Neural progenitor cell (in vitro differentiated cells): ENCODE measurements around the gene FAM204A. TPM values are rescaled to one million over a fixed set of nuclear protein-coding genes. Genes with fewer than 3 reads are reported as not detected.

Experiments
- DNase-seq: peaks from one replicate; pipeline ENCODE4 v3.0.0-alpha.2; 2016; ENCODE audit warnings: low spot score
- H2AFZ ChIP-seq: fragments of 200-600 bp; sonication (generic); replicated peaks from 2 replicates; pipeline ENCODE4 v1.6.1; 2016; ENCODE audit warnings: antibody characterized with exemption
- H3F3A ChIP-seq: fragments of 200-600 bp; sonication (generic); 2 replicates; pipeline ENCODE4 v1.6.1; 2016; ENCODE audit warnings: antibody characterized with exemption, low read depth
- H3K27ac ChIP-seq: fragments of 200-600 bp; sonication (generic); 2 replicates; pipeline ENCODE4 v1.5.1; 2016; ENCODE audit warnings: mild to moderate bottlenecking
- H3K27me3 ChIP-seq: fragments of 200-600 bp; sonication (generic); 2 replicates; pipeline ENCODE4 v1.6.1; 2016; ENCODE audit warnings: mild to moderate bottlenecking, moderate library complexity
- H3K36me3 ChIP-seq: fragments of 200-600 bp; sonication (generic); 2 replicates; pipeline ENCODE4 v1.5.1; 2016
- H3K4me1 ChIP-seq: fragments of 200-600 bp; sonication (generic); 2 replicates; pipeline ENCODE4 v1.6.1; 2016; ENCODE audit warnings: mixed run types
- H3K4me2 ChIP-seq: fragments of 200-600 bp; sonication (generic); 2 replicates; pipeline ENCODE4 v1.6.1; 2016
- H3K4me3 ChIP-seq: fragments of 200-600 bp; sonication (generic); 2 replicates; pipeline ENCODE4 v1.5.1; 2016
- H3K79me2 ChIP-seq: fragments of 200-600 bp; sonication (generic); 2 replicates; pipeline ENCODE4 v1.6.1; 2016; ENCODE audit warnings: low read depth
- H3K9ac ChIP-seq: fragments of 200-600 bp; sonication (generic); 2 replicates; pipeline ENCODE4 v1.6.1; 2016
- H3K9me3 ChIP-seq: fragments of 200-600 bp; sonication (generic); 2 replicates; pipeline ENCODE4 v1.5.1; 2016; ENCODE audit warnings: low read depth
- H4K20me1 ChIP-seq: fragments of 200-600 bp; sonication (generic); 2 replicates; pipeline ENCODE4 v1.6.1; 2016; ENCODE audit warnings: low read depth
- H3K27ac Mint-ChIP-seq: 3 replicates; pipeline ENCODE4 v1.8.0; 2021; ENCODE audit warnings: mixed read lengths
- H3K27me3 Mint-ChIP-seq: 2 replicates; pipeline ENCODE4 v1.8.0; 2022; ENCODE audit warnings: low read depth, mild to moderate bottlenecking, inconsistent platforms, moderate library complexity, mixed read lengths; ENCODE audit not compliant: insufficient read depth
- H3K36me3 Mint-ChIP-seq: 3 replicates; pipeline ENCODE4 v1.8.0; 2021; ENCODE audit warnings: mixed read lengths
- H3K4me1 Mint-ChIP-seq: 3 replicates; pipeline ENCODE4 v1.8.0; 2021; ENCODE audit warnings: mixed read lengths
- H3K4me3 Mint-ChIP-seq: 3 replicates; pipeline ENCODE4 v1.8.0; 2021; ENCODE audit warnings: mild to moderate bottlenecking, moderate library complexity, mixed read lengths
- H3K9me3 Mint-ChIP-seq: 3 replicates; pipeline ENCODE4 v1.8.0; 2020; ENCODE audit warnings: mixed read lengths
- CTCF ChIP-seq: fragments of 200-600 bp; sonication (generic); IDR thresholded peaks from 2 replicates; pipeline ENCODE4 v1.5.1; 2017; ENCODE audit warnings: antibody characterized with exemption, mild to moderate bottlenecking
- EZH2 ChIP-seq: fragments of 200-600 bp; sonication (generic); IDR thresholded peaks from 2 replicates; pipeline ENCODE4 v1.6.1; 2017; ENCODE audit warnings: antibody characterized with exemption, mild to moderate bottlenecking, moderate library complexity
- EZH2phosphoT487 ChIP-seq: fragments of 200-600 bp; sonication (generic); IDR thresholded peaks from 2 replicates; pipeline ENCODE4 v1.6.1; 2017; ENCODE audit warnings: antibody characterized with exemption
- total RNA-seq: library from RNA; depleted of rRNA; stranded (reverse); fragments of >200 nt; gene quantifications from 2 replicates; pipeline ENCODE4 v1.2.3, GENCODE V29; 2015; ENCODE audit warnings: low replicate concordance

FAM204A gene
- total RNA-seq, 1 donor from 2014 or later: 77.7 TPM

DNA sequence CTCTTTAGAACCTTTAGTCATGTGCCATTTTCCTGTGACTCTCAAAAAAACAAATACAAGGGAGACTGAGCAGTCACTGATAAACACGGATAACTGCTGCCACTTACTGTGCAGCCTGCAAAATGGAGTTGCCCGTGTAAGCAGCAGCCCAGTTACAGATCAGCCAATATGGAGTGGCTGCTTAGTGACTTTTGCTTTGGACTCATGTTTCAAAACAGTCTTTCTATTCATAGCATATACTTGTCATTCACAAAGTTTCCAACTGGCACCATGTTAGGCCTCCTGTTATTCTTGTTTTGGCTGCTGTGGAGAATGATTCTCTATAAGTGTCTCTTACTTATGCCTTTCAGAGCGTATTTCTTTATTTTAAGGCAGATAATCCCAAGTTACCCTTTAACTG, 3.0 kb downstream of the FAM204A start:
- peaks cover 11% of the 10 kb centered on the region for H3K36me3 Mint-ChIP-seq
- no peaks in the 10 kb centered on the region for H3K27me3 Mint-ChIP-seq
- TF ChIP-seq EZH2 (no peak), EZH2phosphoT487 (no peak), CTCF (no peak)
- no peak overlapping the region for H3K4me3 Mint-ChIP-seq
- H3K9ac ChIP-seq: no peak overlapping the region
- H3K9me3 Mint-ChIP-seq: no peaks in the 10 kb centered on the region
- no peaks in the 10 kb centered on the region for H3K9me3 ChIP-seq
- H4K20me1 ChIP-seq: peaks cover 3% of the 10 kb centered on the region
- no peak overlapping the region for H2AFZ ChIP-seq
- H3K79me2 ChIP-seq: peaks cover 51% of the 10 kb centered on the region
- DNase-seq: no peak
- no peaks in the 10 kb centered on the region for H3K27me3 ChIP-seq
- peaks cover 15% of the 10 kb centered on the region for H3K4me1 ChIP-seq
- H3F3A ChIP-seq: peaks cover 5% of the 10 kb centered on the region
- H3K4me1 Mint-ChIP-seq: peaks cover 29% of the 10 kb centered on the region
- peaks cover 11% of the 10 kb centered on the region for H3K36me3 ChIP-seq
- no peak overlapping the region for H3K27ac ChIP-seq
- no peak overlapping the region for H3K4me3 ChIP-seq
- no peak overlapping the region for H3K27ac Mint-ChIP-seq
- no peak overlapping the region for H3K4me2 ChIP-seq

DNA sequence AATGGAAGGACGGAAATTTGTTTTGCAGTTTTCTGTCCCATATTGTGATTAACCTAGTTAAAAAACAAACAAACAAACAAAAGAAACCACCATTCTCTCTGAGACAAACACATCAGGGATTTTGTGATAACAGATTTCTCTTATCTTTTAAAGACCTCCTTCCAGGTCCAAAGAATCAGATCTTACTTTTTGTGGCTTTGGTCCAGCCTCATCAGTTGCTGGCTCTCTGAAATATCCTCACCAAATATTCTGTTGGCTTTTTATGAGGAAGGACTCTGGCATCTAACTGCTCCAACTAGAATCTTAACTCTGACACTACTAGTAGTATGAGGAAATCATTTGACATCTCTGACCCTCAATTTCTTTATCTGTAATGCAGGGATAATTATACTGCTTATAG, 4.8 kb downstream of the FAM204A start:
- Mint-ChIP-seq H3K36me3 (peaks cover 14% of the 10 kb centered on the region), H3K4me1 (peaks cover 20% of the 10 kb centered on the region), H3K27ac (no peak overlapping the region), H3K9me3 (no peaks in the 10 kb centered on the region), H3K27me3 (no peaks in the 10 kb centered on the region), H3K4me3 (no peak overlapping the region)
- TF ChIP-seq EZH2: no peak
- TF ChIP-seq EZH2phosphoT487: no peak
- no peak for TF ChIP-seq CTCF
- Histone ChIP-seq H3F3A (peaks cover 5% of the 10 kb centered on the region), H3K4me3 (no peak overlapping the region), H3K9me3 (no peaks in the 10 kb centered on the region), H3K9ac (no peak overlapping the region), H3K79me2 (peaks cover 51% of the 10 kb centered on the region), H3K4me1 (peaks cover 13% of the 10 kb centered on the region), H2AFZ (no peak overlapping the region), H3K36me3 (peaks cover 11% of the 10 kb centered on the region), H3K4me2 (no peak overlapping the region), H4K20me1 (peaks cover 3% of the 10 kb centered on the region), H3K27me3 (no peaks in the 10 kb centered on the region), H3K27ac (no peak overlapping the region)
- no peak for DNase-seq

DNA sequence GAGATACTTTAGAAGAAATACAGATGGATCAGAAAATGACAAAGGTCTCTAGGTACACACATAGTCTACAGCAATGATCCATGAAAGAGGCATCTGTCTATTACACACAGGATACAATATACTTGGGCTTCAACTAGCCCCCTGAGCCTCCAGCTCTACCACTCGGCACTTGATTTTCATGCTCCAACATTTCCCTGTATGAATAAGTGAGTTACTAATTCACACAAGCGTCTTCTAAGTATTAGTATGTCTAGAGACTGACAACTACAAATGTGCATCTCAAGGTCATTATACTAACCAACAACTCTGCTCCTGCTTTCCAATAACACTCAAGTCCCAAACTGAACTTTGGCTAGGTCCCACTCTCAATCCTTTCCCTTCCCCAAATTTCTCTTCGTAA, 8.3 kb downstream of the FAM204A start:
- Histone ChIP-seq H3K9ac (no peak overlapping the region), H2AFZ (no peak overlapping the region), H3K4me2 (no peak overlapping the region), H3F3A (no peaks in the 10 kb centered on the region), H3K4me3 (no peak overlapping the region), H3K27ac (no peak overlapping the region), H3K36me3 (peaks cover 21% of the 10 kb centered on the region), H3K27me3 (no peaks in the 10 kb centered on the region), H3K9me3 (no peaks in the 10 kb centered on the region), H4K20me1 (peaks cover 3% of the 10 kb centered on the region), H3K4me1 (no peaks in the 10 kb centered on the region), H3K79me2 (peaks cover 20% of the 10 kb centered on the region)
- TF ChIP-seq CTCF (no peak), EZH2 (no peak), EZH2phosphoT487 (no peak)
- H3K27me3 Mint-ChIP-seq: no peaks in the 10 kb centered on the region
- DNase-seq: no peak
- H3K36me3 Mint-ChIP-seq: peaks cover 14% of the 10 kb centered on the region
- no peaks in the 10 kb centered on the region for H3K9me3 Mint-ChIP-seq
- no peak overlapping the region for H3K4me3 Mint-ChIP-seq
- H3K27ac Mint-ChIP-seq: no peak overlapping the region
- no peaks in the 10 kb centered on the region for H3K4me1 Mint-ChIP-seq
